WTC11 (cell line): ENCODE measurements around the gene ARHGEF19. TPM values are rescaled to one million over a fixed set of nuclear protein-coding genes. Genes with fewer than 3 reads are reported as not detected.

Experiments used
- AR ChIP-seq: fragments of 250-450 bp; sonication (Bioruptor Pico); IDR thresholded peaks from 2 replicates; pipeline ENCODE4 v1.9.0; 2021; ENCODE audit warnings: mild to moderate bottlenecking
- ATF1 ChIP-seq: sonication (generic); formaldehyde crosslinking; IDR thresholded peaks from 2 replicates; pipeline ENCODE4 v1.8.1; 2023; ENCODE audit warnings: mild to moderate bottlenecking, moderate library complexity, missing genetic modification reagents
- CBFB ChIP-seq: sonication (generic); formaldehyde crosslinking; IDR thresholded peaks from 2 replicates; pipeline ENCODE4 v1.8.1; 2022; ENCODE audit warnings: mild to moderate bottlenecking, low read depth, missing genetic modification reagents
- CREM ChIP-seq: sonication (generic); formaldehyde crosslinking; IDR thresholded peaks from 2 replicates; pipeline ENCODE4 v1.8.1; 2022; ENCODE audit warnings: mild to moderate bottlenecking, missing genetic modification reagents, moderate library complexity
- E2F1 ChIP-seq: sonication (generic); formaldehyde crosslinking; IDR thresholded peaks from 2 replicates; pipeline ENCODE4 v1.8.0; 2022; ENCODE audit warnings: mild to moderate bottlenecking, missing genetic modification reagents
- ERG ChIP-seq: fragments of 250-450 bp; sonication (Bioruptor Pico); IDR thresholded peaks from 2 replicates; pipeline ENCODE4 v1.8.0; 2021; ENCODE audit warnings: mild to moderate bottlenecking
- ETV6 ChIP-seq: sonication (generic); formaldehyde crosslinking; IDR thresholded peaks from 2 replicates; pipeline ENCODE4 v1.8.1; 2022; ENCODE audit warnings: mild to moderate bottlenecking, missing genetic modification reagents
- FOXJ3 ChIP-seq: sonication (generic); formaldehyde crosslinking; IDR thresholded peaks from 2 replicates; pipeline ENCODE4 v1.9.0; 2021; ENCODE audit warnings: missing genetic modification reagents, mild to moderate bottlenecking, borderline replicate concordance
- FOXK1 ChIP-seq: sonication (generic); formaldehyde crosslinking; IDR thresholded peaks from 2 replicates; pipeline ENCODE4 v1.8.0; 2022; ENCODE audit warnings: mild to moderate bottlenecking, moderate library complexity, missing genetic modification reagents
- FOXP4 ChIP-seq: sonication (generic); formaldehyde crosslinking; IDR thresholded peaks from 2 replicates; pipeline ENCODE4 v1.8.0; 2022; ENCODE audit warnings: mild to moderate bottlenecking, missing genetic modification reagents
- HMGA2 ChIP-seq: fragments of 250-450 bp; sonication (Bioruptor Pico); IDR thresholded peaks from 2 replicates; pipeline ENCODE4 v1.4.0; 2021; ENCODE audit warnings: mild to moderate bottlenecking, moderate library complexity
- KAT7 ChIP-seq: sonication (generic); formaldehyde crosslinking; IDR thresholded peaks from 2 replicates; pipeline ENCODE4 v1.8.1; 2023; ENCODE audit warnings: missing genetic modification reagents, mild to moderate bottlenecking, borderline replicate concordance
- MAX ChIP-seq: sonication (generic); formaldehyde crosslinking; IDR thresholded peaks from 2 replicates; pipeline ENCODE4 v1.8.0; 2022; ENCODE audit warnings: mild to moderate bottlenecking, missing genetic modification reagents
- NFE2L1 ChIP-seq: sonication (generic); formaldehyde crosslinking; IDR thresholded peaks from 2 replicates; pipeline ENCODE4 v1.8.1; 2023; ENCODE audit warnings: missing genetic modification reagents
- NR1H2 ChIP-seq: sonication (generic); formaldehyde crosslinking; IDR thresholded peaks from 2 replicates; pipeline ENCODE4 v1.9.0; 2021; ENCODE audit warnings: mild to moderate bottlenecking, moderate library complexity, missing genetic modification reagents
- OVOL2 ChIP-seq: fragments of 250-450 bp; sonication (Bioruptor Pico); IDR thresholded peaks from 2 replicates; pipeline ENCODE4 v1.9.0; 2021; ENCODE audit warnings: mild to moderate bottlenecking, borderline replicate concordance
- SP1 ChIP-seq: sonication (generic); formaldehyde crosslinking; conservative IDR thresholded peaks from 2 replicates; pipeline ENCODE4 v1.8.1; 2022; ENCODE audit warnings: missing genetic modification reagents
- STAT6 ChIP-seq: sonication (generic); formaldehyde crosslinking; conservative IDR thresholded peaks from 2 replicates; pipeline ENCODE4 v1.8.1; 2023; ENCODE audit warnings: mild to moderate bottlenecking, low read depth, missing genetic modification reagents, moderate library complexity
- TEAD1 ChIP-seq: sonication (generic); formaldehyde crosslinking; IDR thresholded peaks from 2 replicates; pipeline ENCODE4 v1.8.0; 2022; ENCODE audit warnings: mild to moderate bottlenecking, missing genetic modification reagents
- TEAD4 ChIP-seq: sonication (generic); formaldehyde crosslinking; IDR thresholded peaks from 2 replicates; pipeline ENCODE4 v1.8.0; 2022; ENCODE audit warnings: mild to moderate bottlenecking, missing genetic modification reagents
- TP53 ChIP-seq: sonication (generic); formaldehyde crosslinking; IDR thresholded peaks from 2 replicates; pipeline ENCODE4 v1.8.1; 2023; ENCODE audit warnings: mild to moderate bottlenecking, missing genetic modification reagents
- ZBTB21 ChIP-seq: sonication (generic); formaldehyde crosslinking; IDR thresholded peaks from 2 replicates; pipeline ENCODE4 v1.8.1; 2023; ENCODE audit warnings: mild to moderate bottlenecking, missing genetic modification reagents, borderline replicate concordance
- ZMAT4 ChIP-seq: fragments of 250-450 bp; sonication (Bioruptor Pico); IDR thresholded peaks from 2 replicates; pipeline ENCODE4 v1.9.0; 2021; ENCODE audit warnings: mild to moderate bottlenecking
- ZNF281 ChIP-seq: sonication (generic); formaldehyde crosslinking; IDR thresholded peaks from 2 replicates; pipeline ENCODE4 v1.8.0; 2023; ENCODE audit warnings: mild to moderate bottlenecking, missing genetic modification reagents
- total RNA-seq: library from RNA; stranded (reverse); gene quantifications from 3 replicates; pipeline ENCODE4 v1.2.3, GENCODE V29; 2021

The ARHGEF19 gene
- total RNA-seq, 1 experiment from 2014 or later: 53.1 TPM

- TF ChIP-seq ZNF281 (CRISPR knock-in tag): 0 out of 2 replicates have a peak, but pooled peaks have one; percentile 16
- TF ChIP-seq ZBTB21 (CRISPR knock-in tag): no peak; the same call in 1 of the 2 replicates
- no peak for TF ChIP-seq NFE2L1 (CRISPR knock-in tag)
- no peak for TF ChIP-seq AR
- TF ChIP-seq ERG (CRISPR knock-in tag): no peak
- no peak for TF ChIP-seq KAT7 (CRISPR knock-in tag)
- peak; percentile 86 for TF ChIP-seq TEAD1
- TF ChIP-seq SP1 (CRISPR knock-in tag): peak; percentile 75
- TF ChIP-seq TP53: peak; percentile 73; the same call in 1 of the 2 replicates
- TF ChIP-seq FOXK1 (CRISPR knock-in tag): peak; percentile 43; the same call in 1 of the 2 replicates
- TF ChIP-seq FOXP4: 0 out of 2 replicates have a peak, but pooled peaks have one; percentile 15
- TF ChIP-seq OVOL2 (CRISPR knock-in tag): no peak
- TF ChIP-seq HMGA2 (CRISPR knock-in tag): no peak
- TF ChIP-seq NR1H2 (CRISPR knock-in tag): no peak
- peak; percentile 76; the same call in 1 of the 2 replicates for TF ChIP-seq MAX (CRISPR knock-in tag)
- TF ChIP-seq ZMAT4: no peak
- no peak for TF ChIP-seq ATF1 (CRISPR knock-in tag)
- TF ChIP-seq STAT6 (CRISPR knock-in tag): 0 out of 2 replicates have a peak, but pooled peaks have one; percentile 51
- TF ChIP-seq FOXJ3 (CRISPR knock-in tag): no peak
- TF ChIP-seq CBFB (CRISPR knock-in tag): 0 out of 2 replicates have a peak, but pooled peaks have one; percentile 61
- TF ChIP-seq E2F1: no peak
- peak; percentile 92 for TF ChIP-seq CREM (CRISPR knock-in tag)
- peak; percentile 93; the same call in 1 of the 2 replicates for TF ChIP-seq ETV6 (CRISPR knock-in tag)
- TF ChIP-seq TEAD4: 0 out of 2 replicates have a peak, but pooled peaks have one; percentile 42
Observed at GRCh38 chr1:16155537-16156410, 56.7 kb downstream of the ARHGEF19 start, which contains the start of gene EPHA2 (continued).
